BJ (cell line): ENCODE measurements around the gene TTC28. TPM values are rescaled to one million over a fixed set of nuclear protein-coding genes. Genes with fewer than 3 reads are reported as not detected.
"Not testable (repeated sequence)": the region's sequence is repeated elsewhere in the genome, so short reads cannot be mapped to it uniquely, and the experiment has no call there.

ENCODE experiments used
- CTCF ChIA-PET: fragments of 350-600 bp; formaldehyde crosslinking; extraction: SDS; loops from one replicate; lab custom pipeline; 2021; ENCODE audit warnings: antibody characterized with exemption, inconsistent platforms; lab: Yijun Ruan, JAX
- POLR2A ChIA-PET: fragments of 300-600 bp; sonication (Branson Sonifier 250); formaldehyde crosslinking; extraction: SDS; loops from one replicate; lab custom pipeline; 2021; ENCODE audit warnings: antibody characterized with exemption; lab: Charles Lee
- DNase-seq: peaks from one replicate; pipeline ENCODE4 v3.0.0-alpha.2; 2011; ENCODE audit warnings: low read depth
- H3K27me3 ChIP-seq: 2 replicates; pipeline ENCODE4 v1.6.0; 2011; ENCODE audit warnings: low read length; ENCODE audit not compliant: control insufficient read depth, insufficient read depth
- H3K36me3 ChIP-seq: 2 replicates; pipeline ENCODE4 v1.5.1; 2011; ENCODE audit warnings: low read length; ENCODE audit not compliant: control insufficient read depth, insufficient read depth
- H3K4me3 ChIP-seq: 2 replicates; pipeline ENCODE4 v1.5.1; 2011; ENCODE audit warnings: low read depth, mild to moderate bottlenecking, control low read depth, low read length
- polyA plus RNA-seq: library from polyadenylated mRNA; depleted of rRNA; stranded (reverse); fragments of >200 nt; gene quantifications from 2 replicates; pipeline ENCODE4 v1.2.3, GENCODE V29; 2011
- TF ChIP-seq, protein P1 (sequence below): IDR thresholded peaks from 2 replicates; pipeline ENCODE4 v1.5.1; 2011; ENCODE audit warnings: low read depth, mild to moderate bottlenecking, control low read depth, inconsistent platforms, low read length, moderate library complexity; ENCODE audit not compliant: insufficient read depth

The TTC28 gene
- polyA plus RNA-seq, 1 experiment, result 8.7 TPM

DNA sequence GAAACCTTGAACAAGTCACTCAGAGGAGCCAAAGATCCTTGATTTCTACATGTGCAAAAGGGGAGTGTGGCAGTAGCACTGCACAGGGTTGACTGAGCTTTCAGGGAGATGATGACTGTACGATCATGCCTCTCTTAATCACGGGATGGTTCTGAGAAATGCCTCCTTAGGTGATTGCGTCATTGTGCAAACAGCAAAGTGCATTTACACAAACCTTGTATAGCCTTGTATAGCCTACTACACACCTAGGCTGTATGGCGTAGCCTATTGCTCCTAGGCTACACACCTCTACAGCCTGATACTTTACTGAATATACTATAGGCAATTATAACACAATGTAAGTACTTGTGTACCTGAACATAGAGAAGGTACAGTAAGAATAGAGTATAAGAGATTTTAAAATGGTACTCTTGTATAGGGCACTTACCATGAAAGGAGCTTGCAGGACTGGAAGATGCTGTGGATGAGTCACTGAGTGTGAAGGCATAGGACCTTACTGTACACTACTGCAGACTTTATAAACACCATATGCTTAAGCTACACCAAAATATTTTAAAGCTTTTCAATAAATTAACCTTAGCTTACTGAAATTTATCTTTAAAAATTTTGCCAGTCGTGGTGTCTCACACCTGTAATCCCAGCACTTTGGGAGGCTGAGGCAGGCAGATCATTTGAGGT is 1.3 kb upstream of the TTC28 start:
- DNase-seq, CTCF ChIA-PET, POLR2A ChIA-PET, H3K4me3 ChIP-seq, H3K27me3 ChIP-seq, H3K36me3 ChIP-seq: not testable (repeated sequence)

DNA sequence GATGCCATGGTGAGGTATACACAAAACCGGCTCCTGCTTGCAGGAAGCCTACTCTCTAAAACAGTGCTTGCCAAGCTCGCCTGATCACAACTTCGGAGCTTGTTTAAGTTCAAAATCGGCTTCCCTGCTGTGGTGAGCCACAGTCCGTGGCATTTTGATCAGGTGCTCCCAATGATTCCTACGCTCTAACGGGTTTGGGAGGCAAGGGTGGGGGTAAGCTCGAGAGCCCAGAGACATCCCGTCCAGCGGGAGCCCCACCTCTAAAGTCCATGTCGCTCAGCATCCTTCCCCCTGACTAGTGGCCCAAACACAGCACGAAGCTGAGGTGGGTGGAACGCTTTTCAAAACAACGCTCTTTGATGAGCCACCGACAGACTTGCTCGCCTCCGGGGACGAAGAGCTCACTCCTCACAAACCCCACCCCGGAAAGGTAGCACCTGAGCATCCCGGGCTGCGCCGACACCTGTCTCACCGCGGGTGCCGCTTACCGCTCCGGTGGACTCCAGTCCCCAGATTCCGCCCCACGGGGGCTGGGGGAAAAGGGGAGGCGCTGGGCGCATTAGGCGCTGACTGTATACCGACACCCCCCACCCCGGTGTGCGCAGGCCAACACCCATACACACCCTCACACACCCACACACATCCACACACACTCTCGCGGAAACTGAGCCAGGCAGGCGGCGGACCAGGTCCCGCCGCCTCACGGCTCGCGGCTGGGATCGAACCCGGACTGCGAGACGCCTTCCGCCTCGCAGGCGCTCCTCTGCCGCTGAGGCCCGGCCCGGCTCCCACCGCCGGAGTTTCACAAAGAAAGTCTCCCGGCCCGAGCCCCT is 646 bp downstream of the TTC28 start:
- POLR2A ChIA-PET, result interaction anchor here (0.6 kb wide), 1 partner anchor 20 kb away, joined by 4 read pairs; no protein-coding TSS in a partner anchor

DNA sequence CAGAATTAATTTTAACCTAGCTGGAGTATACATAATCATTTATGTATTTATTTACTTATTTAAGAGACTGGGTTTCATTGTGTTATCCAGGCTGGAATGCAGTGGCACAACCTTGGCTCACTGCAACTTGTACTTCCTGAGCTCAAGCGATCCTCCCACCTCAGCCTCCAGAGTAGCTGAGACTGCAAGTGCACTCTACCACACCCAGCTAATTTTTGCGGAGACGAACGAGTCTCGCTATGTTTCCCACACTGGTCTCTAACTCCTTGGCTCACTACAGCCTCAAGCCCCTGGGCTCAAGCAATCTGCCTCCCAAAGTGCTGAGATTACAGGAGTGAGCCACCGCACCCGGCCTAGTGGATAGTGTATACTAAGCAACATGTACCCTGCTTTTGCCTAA is 1.5 kb downstream of the TTC28 start:
- H3K4me3 ChIP-seq, result not testable (repeated sequence)

More for the DNA sequence above, 646 bp downstream of the TTC28 start:
- DNase-seq, CTCF ChIA-PET, H3K27me3 ChIP-seq, H3K36me3 ChIP-seq: not testable (repeated sequence)
- H3K4me3 ChIP-seq, result peak overlapping the region; percentile 79

DNA sequence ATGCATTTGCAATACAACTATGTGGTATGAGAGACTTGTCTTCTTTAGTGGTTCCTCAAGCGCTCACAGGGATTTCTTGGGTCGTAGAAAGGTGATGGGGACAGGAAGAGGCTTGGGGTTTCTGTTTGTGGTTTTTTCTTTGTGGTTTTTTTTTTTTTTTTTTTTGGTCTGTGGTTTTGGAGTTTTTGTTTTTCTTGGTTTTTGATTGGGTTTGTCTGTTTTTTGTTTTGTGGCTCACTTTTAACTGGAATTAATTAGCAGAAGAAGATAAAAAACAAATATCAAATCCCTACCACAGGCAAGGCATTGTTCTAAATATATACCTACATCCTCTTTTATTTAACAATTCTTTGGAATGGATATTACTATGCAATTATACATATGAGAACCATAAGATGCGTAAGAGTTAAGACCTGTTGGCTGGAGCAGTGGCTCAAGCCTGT is 5.5 kb downstream of the TTC28 start:
- DNase-seq, result peak; percentile 26
- no peaks in the 10 kb centered on the region for H3K36me3 ChIP-seq
- no peak overlapping the region for H3K4me3 ChIP-seq
- ChIA-PET CTCF (no interaction called here), POLR2A (no interaction called here)
- TF ChIP-seq, protein P1, sequence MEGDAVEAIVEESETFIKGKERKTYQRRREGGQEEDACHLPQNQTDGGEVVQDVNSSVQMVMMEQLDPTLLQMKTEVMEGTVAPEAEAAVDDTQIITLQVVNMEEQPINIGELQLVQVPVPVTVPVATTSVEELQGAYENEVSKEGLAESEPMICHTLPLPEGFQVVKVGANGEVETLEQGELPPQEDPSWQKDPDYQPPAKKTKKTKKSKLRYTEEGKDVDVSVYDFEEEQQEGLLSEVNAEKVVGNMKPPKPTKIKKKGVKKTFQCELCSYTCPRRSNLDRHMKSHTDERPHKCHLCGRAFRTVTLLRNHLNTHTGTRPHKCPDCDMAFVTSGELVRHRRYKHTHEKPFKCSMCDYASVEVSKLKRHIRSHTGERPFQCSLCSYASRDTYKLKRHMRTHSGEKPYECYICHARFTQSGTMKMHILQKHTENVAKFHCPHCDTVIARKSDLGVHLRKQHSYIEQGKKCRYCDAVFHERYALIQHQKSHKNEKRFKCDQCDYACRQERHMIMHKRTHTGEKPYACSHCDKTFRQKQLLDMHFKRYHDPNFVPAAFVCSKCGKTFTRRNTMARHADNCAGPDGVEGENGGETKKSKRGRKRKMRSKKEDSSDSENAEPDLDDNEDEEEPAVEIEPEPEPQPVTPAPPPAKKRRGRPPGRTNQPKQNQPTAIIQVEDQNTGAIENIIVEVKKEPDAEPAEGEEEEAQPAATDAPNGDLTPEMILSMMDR, result no peak
- no peaks in the 10 kb centered on the region for H3K27me3 ChIP-seq

More for the DNA sequence above, 1.5 kb downstream of the TTC28 start:
- CTCF ChIA-PET, DNase-seq, H3K36me3 ChIP-seq, H3K27me3 ChIP-seq: not testable (repeated sequence)
- POLR2A ChIA-PET, result interaction anchor here (0.6 kb wide), 1 partner anchor 19 kb away, joined by 4 read pairs; no protein-coding TSS in a partner anchor

DNA sequence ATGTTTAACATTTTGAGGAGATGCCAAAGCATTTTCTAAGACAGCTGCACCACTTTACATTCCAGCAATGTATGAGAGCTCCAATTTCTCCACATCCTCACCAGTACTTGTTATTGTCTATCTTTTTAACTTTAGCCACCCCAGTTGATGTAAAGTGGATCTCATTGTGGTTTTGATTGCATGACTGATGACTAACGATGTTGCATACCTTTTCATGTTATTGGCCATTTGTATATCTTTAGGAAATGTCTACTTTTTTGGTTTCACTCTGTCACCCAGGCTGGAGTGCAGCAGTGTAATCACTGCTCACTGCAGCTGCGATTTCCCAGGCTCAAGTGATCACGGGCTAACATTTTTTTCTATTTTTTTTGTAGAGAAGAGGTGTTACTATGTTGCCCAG is 8.9 kb downstream of the TTC28 start:
- Histone ChIP-seq H3K27me3 (no peaks in the 10 kb centered on the region), H3K36me3 (no peaks in the 10 kb centered on the region), H3K4me3 (no peak overlapping the region)
- no peak for DNase-seq
- ChIA-PET POLR2A (no interaction called here), CTCF (no interaction called here)
- TF ChIP-seq, protein P1, result no peak

DNA sequence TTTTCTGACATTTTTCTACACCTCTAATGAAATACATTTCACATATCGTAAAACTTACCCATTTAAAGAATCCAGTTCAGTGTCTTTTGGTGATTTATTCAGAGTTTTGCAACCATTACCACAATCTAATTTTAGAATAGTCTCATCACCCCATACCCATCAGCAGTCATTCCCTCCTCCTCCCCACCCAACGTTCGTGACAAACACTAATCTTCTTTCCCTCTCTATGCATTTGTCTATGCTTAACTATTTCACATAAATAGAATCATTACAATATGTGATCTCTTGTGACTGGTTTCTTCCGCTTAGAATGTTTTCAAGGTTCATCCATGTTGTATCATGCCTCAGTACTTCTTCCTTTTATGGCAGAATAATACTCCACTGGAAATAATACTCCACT is 9.5 kb downstream of the TTC28 start:
- Histone ChIP-seq H3K27me3 (no peaks in the 10 kb centered on the region), H3K36me3 (no peaks in the 10 kb centered on the region), H3K4me3 (no peak overlapping the region)
- peak; percentile 18 for DNase-seq
- TF ChIP-seq, protein P1, result no peak
- ChIA-PET POLR2A (no interaction called here), CTCF (no interaction called here)
